IMR-90 (cell line): ENCODE measurements around the gene CPB2. TPM values are rescaled to one million over a fixed set of nuclear protein-coding genes. Genes with fewer than 3 reads are reported as not detected.

Experiments used
- ATAC-seq: fragments of 200-7000 bp; cut with Tn5 transposase; 2 replicates; pipeline ENCODE4 v1.9.1; 2020; ENCODE audit warnings: low read depth, mild to moderate bottlenecking, moderate library complexity
- BruUV-seq: library from RNA; stranded (reverse); fragments of 400-500 nt; replicated peaks from 2 replicates; lab custom pipeline; 2021; lab: Mats Ljungman, UMichigan
- CTCF ChIA-PET: fragments of 300-600 bp; formaldehyde crosslinking; extraction: SDS; loops from one replicate; lab custom pipeline; 2021; ENCODE audit warnings: antibody characterized with exemption; lab: Yijun Ruan, JAX
- POLR2A ChIA-PET: fragments of 300-600 bp; sonication (Branson Sonifier 250); formaldehyde crosslinking; loops from one replicate; lab custom pipeline; 2022; ENCODE audit warnings: antibody characterized with exemption; ENCODE audit not compliant: unreplicated experiment; lab: Charles Lee
- DNase-seq: peaks from one replicate; pipeline ENCODE4 v3.0.0; 2013
- H2AFZ ChIP-seq: replicated peaks from 2 replicates; pipeline ENCODE3; 2013; ENCODE audit warnings: low read length, mild to moderate bottlenecking; ENCODE audit not compliant: poor library complexity
- H2AK5ac ChIP-seq: 2 replicates; pipeline ENCODE4 v1.6.1; 2013; ENCODE audit warnings: low read depth, low read length, inconsistent platforms
- H2AK9ac ChIP-seq: replicated peaks from 2 replicates; pipeline ENCODE3; 2013; ENCODE audit warnings: mild to moderate bottlenecking, low read depth, low read length, moderate library complexity; ENCODE audit not compliant: poor library complexity
- H2BK120ac ChIP-seq: 2 replicates; pipeline ENCODE4 v1.6.1; 2013; ENCODE audit warnings: low read depth, low read length, inconsistent platforms
- H2BK15ac ChIP-seq: 3 replicates; pipeline ENCODE4 v1.6.1; 2013; ENCODE audit warnings: low read depth, low read length, inconsistent platforms
- H2BK20ac ChIP-seq: 2 replicates; pipeline ENCODE4 v1.6.1; 2013; ENCODE audit warnings: low read depth, mild to moderate bottlenecking, inconsistent platforms, low read length, moderate library complexity
- H2BK5ac ChIP-seq: 2 replicates; pipeline ENCODE4 v1.6.1; 2013; ENCODE audit warnings: mild to moderate bottlenecking, low read depth, low read length, inconsistent platforms; ENCODE audit not compliant: poor library complexity, severe bottlenecking
- H3K14ac ChIP-seq: replicated peaks from 2 replicates; pipeline ENCODE4 v1.6.1; 2013; ENCODE audit warnings: low read depth, low read length, inconsistent platforms
- H3K18ac ChIP-seq: 2 replicates; pipeline ENCODE4 v1.6.1; 2013; ENCODE audit warnings: low read depth, low read length, control low read depth
- H3K23ac ChIP-seq: 2 replicates; pipeline ENCODE4 v1.6.1; 2013; ENCODE audit warnings: low read depth, low read length, inconsistent platforms
- H3K27ac ChIP-seq: 2 replicates; pipeline ENCODE4 v1.5.1; 2013; ENCODE audit warnings: mild to moderate bottlenecking, control low read depth, low read length; ENCODE audit not compliant: insufficient read depth
- H3K27me3 ChIP-seq: 2 replicates; pipeline ENCODE4 v1.6.1; 2013; ENCODE audit warnings: low read length; ENCODE audit not compliant: control insufficient read depth, insufficient read depth
- H3K36me3 ChIP-seq: 2 replicates; pipeline ENCODE4 v1.6.1; 2013; ENCODE audit warnings: low read length, mixed read lengths; ENCODE audit not compliant: control insufficient read depth, insufficient read depth
- H3K4ac ChIP-seq: 2 replicates; pipeline ENCODE4 v1.6.1; 2013; ENCODE audit warnings: low read depth, low read length, inconsistent platforms
- H3K4me1 ChIP-seq: 2 replicates; pipeline ENCODE4 v1.6.1; 2013; ENCODE audit warnings: low read length, mixed read lengths; ENCODE audit not compliant: control insufficient read depth, insufficient read depth
- H3K4me2 ChIP-seq: 2 replicates; pipeline ENCODE4 v1.6.1; 2013; ENCODE audit warnings: low read depth, mild to moderate bottlenecking, control low read depth, low read length, moderate library complexity
- H3K4me3 ChIP-seq: 2 replicates; pipeline ENCODE4 v1.5.1; 2013; ENCODE audit warnings: low read depth, mild to moderate bottlenecking, control low read depth, low read length, moderate library complexity; ENCODE audit not compliant: insufficient read depth
- H3K56ac ChIP-seq: 2 replicates; pipeline ENCODE4 v1.6.1; 2013; ENCODE audit warnings: low read length, inconsistent platforms; ENCODE audit not compliant: insufficient read depth; ENCODE audit errors: extremely low read depth
- H3K79me1 ChIP-seq, 2 experiments: 2 replicates each; pipeline ENCODE4 v1.6.1; 2013; ENCODE audit warnings: low read length in 2 of 2, inconsistent platforms in 1 of 2, low read depth in 1 of 2
- H3K9ac ChIP-seq: 2 replicates; pipeline ENCODE4 v1.6.1; 2013; ENCODE audit warnings: low read depth, low read length, control low read depth
- H3K9me1 ChIP-seq: 2 replicates; pipeline ENCODE4 v1.6.1; 2013; ENCODE audit warnings: low read length, inconsistent platforms; ENCODE audit not compliant: insufficient read depth
- H3K9me3 ChIP-seq: 2 replicates; pipeline ENCODE4 v1.6.1; 2013; ENCODE audit warnings: low read length; ENCODE audit not compliant: control insufficient read depth, insufficient read depth
- H4K20me1 ChIP-seq: 2 replicates; pipeline ENCODE4 v1.6.1; 2013; ENCODE audit warnings: low read length, inconsistent platforms; ENCODE audit not compliant: insufficient read depth
- H4K5ac ChIP-seq: 2 replicates; pipeline ENCODE4 v1.6.1; 2013; ENCODE audit warnings: mild to moderate bottlenecking, low read depth, low read length, control low read depth
- H4K8ac ChIP-seq, 2 experiments: 2 replicates each; pipeline ENCODE4 v1.6.1; 2013; ENCODE audit warnings: low read depth in 2 of 2, low read length in 2 of 2, control low read depth in 1 of 2, inconsistent platforms in 1 of 2
- H4K91ac ChIP-seq: 2 replicates; pipeline ENCODE4 v1.6.1; 2013; ENCODE audit warnings: low read depth, low read length, inconsistent platforms; ENCODE audit not compliant: insufficient read depth
- BHLHE40 ChIP-seq: fragments of 150-350 bp; IDR thresholded peaks from 2 replicates; pipeline ENCODE4 v1.6.1; 2016; ENCODE audit warnings: mild to moderate bottlenecking, low read depth, low read length
- CEBPB ChIP-seq: IDR thresholded peaks from 2 replicates; pipeline ENCODE4 v1.6.1; 2012; ENCODE audit warnings: low read depth, low read length, improper control_type of control experiment
- CHD1 ChIP-seq: IDR thresholded peaks from 2 replicates; pipeline ENCODE4 v1.6.1; 2012; ENCODE audit warnings: low read depth, low read length, improper control_type of control experiment
- FOS ChIP-seq: fragments of 150-350 bp; IDR thresholded peaks from 2 replicates; pipeline ENCODE4 v1.6.1; 2016; ENCODE audit warnings: low read depth, low read length
- MAFK ChIP-seq: IDR thresholded peaks from 2 replicates; pipeline ENCODE4 v1.6.1; 2012; ENCODE audit warnings: low read depth, low read length, improper control_type of control experiment
- MAZ ChIP-seq: IDR thresholded peaks from 2 replicates; pipeline ENCODE4 v1.6.1; 2012; ENCODE audit warnings: low read depth, mild to moderate bottlenecking, low read length, improper control_type of control experiment, moderate library complexity, borderline replicate concordance
- MXI1 ChIP-seq: IDR thresholded peaks from 2 replicates; pipeline ENCODE4 v1.6.1; 2012; ENCODE audit warnings: low read depth, mild to moderate bottlenecking, low read length, moderate library complexity, borderline replicate concordance
- NFE2L2 ChIP-seq: fragments of 150-350 bp; IDR thresholded peaks from 2 replicates; pipeline ENCODE4 v1.6.1; 2016; ENCODE audit warnings: low read depth, mild to moderate bottlenecking, low read length
- POLR2A ChIP-seq: IDR thresholded peaks from 2 replicates; pipeline ENCODE4 v1.6.1; 2012; ENCODE audit warnings: mild to moderate bottlenecking, low read depth, low read length
- RAD21 ChIP-seq: IDR thresholded peaks from 2 replicates; pipeline ENCODE4 v1.6.1; 2012; ENCODE audit warnings: low read length, improper control_type of control experiment
- RCOR1 ChIP-seq: IDR thresholded peaks from 2 replicates; pipeline ENCODE4 v1.6.1; 2012; ENCODE audit warnings: mild to moderate bottlenecking, low read length, improper control_type of control experiment; ENCODE audit not compliant: insufficient replicate concordance
- RFX5 ChIP-seq: IDR thresholded peaks from 2 replicates; pipeline ENCODE4 v1.8.0; 2012; ENCODE audit warnings: low read depth, mild to moderate bottlenecking, low read length, moderate library complexity
- SMC3 ChIP-seq: fragments of 150-350 bp; IDR thresholded peaks from 2 replicates; pipeline ENCODE4 v1.6.1; 2016; ENCODE audit warnings: low read depth, mild to moderate bottlenecking, antibody characterized with exemption, low read length, moderate library complexity
- WGBS, 2 experiments: methylation state at CpG; one replicate each; pipeline versions ENCODE4 v1.1.5 to v1.1.7; 2013; ENCODE audit warnings: missing lambda C conversion rate in 2 of 2; ENCODE audit not compliant: insufficient read length in 1 of 2; ENCODE audit errors: extremely low coverage in 2 of 2; 5-methylcytosine and 5-hydroxymethylcytosine counted together
- dilution Hi-C: fragments of 300-500 bp; cut with HindIII; formaldehyde crosslinking; loops from one replicate; pipeline ENCODE4 v1.14.3; 2018; ENCODE audit warnings: low sequenced_read_pairs; ENCODE audit not compliant: unreplicated experiment
- in situ Hi-C: fragments of 300-500 bp; cut with MboI; formaldehyde crosslinking; loops from 3 replicates; pipeline ENCODE4 v1.14.3; 2019; ENCODE audit warnings: low sequenced_read_pairs, inconsistent platforms, mixed read lengths
- intact Hi-C: fragments of 100-400 bp; cut with micrococcal nuclease; formaldehyde crosslinking; loops from 2 replicates; pipeline ENCODE4 v1.10.0; 2022
- polyA plus RNA-seq, 3 experiments: library from polyadenylated mRNA; depleted of rRNA; stranded (reverse); fragments of >200 nt; gene quantifications; 2 replicates each; pipeline ENCODE4 v1.2.3, GENCODE V29; 2012; ENCODE audit warnings: low replicate concordance in 1 of 3
- total RNA-seq: library from RNA; depleted of rRNA; stranded (reverse); fragments of >200 nt; gene quantifications from 2 replicates; pipeline ENCODE4 v1.2.3, GENCODE V29; 2012
- TF ChIP-seq, protein P1 (sequence below): fragments of 150-350 bp; IDR thresholded peaks from 2 replicates; pipeline ENCODE4 v1.6.1; 2017; ENCODE audit warnings: mild to moderate bottlenecking, antibody characterized with exemption, low read length, low read depth
- TF ChIP-seq, protein P2 (sequence below): fragments of 150-350 bp; IDR thresholded peaks from 2 replicates; pipeline ENCODE4 v1.6.1; 2016; ENCODE audit warnings: low read depth, mild to moderate bottlenecking, low read length, moderate library complexity, borderline replicate concordance
- TF ChIP-seq, protein P3 (sequence below): conservative IDR thresholded peaks from 2 replicates; pipeline ENCODE4 v1.5.1; 2012; ENCODE audit warnings: mild to moderate bottlenecking, low read depth, low read length, improper control_type of control experiment

The CPB2 gene
- total and polyA plus RNA-seq, 2 of the 4 experiments (the other 2 are of a cell fraction) = not detected

DNA sequence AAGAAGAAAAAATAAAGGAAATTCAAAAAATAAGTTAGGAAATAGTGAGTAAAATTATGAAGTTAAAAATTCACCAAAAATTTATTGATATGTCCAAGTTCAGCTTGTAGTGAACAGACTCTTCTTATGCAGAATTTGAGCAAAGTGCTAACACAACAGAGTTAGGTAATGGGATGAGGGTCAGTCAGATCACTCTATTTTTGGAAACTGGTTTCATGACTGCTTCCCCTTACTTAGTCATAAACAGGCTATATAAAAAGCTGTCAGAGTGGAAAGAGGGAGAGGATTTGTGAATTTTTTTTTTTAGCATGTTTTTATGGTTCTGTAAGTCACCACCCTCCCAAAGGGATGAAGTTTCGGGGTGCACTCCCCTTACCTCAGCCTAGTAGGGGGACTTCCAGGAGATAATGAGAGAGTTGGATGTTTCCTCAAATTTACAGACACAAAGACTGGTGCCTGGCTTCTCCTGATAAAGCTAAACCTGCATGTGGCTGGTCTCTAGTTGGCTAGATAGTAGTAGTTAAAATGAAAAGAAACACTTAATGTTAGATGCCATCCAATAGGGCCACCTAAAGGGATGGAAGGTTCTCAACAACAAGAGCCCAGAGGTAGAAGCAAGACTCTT, 4.5 kb downstream of the CPB2 start:
- POLR2A ChIA-PET = no interaction called here
- Histone ChIP-seq H3K4me2 (no peak overlapping the region), H3K9ac (no peak overlapping the region), H3K9me3 (no peaks in the 10 kb centered on the region), H4K5ac (no peak overlapping the region), H2BK20ac (no peak overlapping the region), H3K9me1 (no peaks in the 10 kb centered on the region), H2AK5ac (no peak overlapping the region), H3K4me3 (no peak overlapping the region), H3K23ac (no peak overlapping the region), H3K4me1 (no peaks in the 10 kb centered on the region), H4K8ac (no peak overlapping the region), H3K27me3 (0 out of 2 replicates have a peak, but pooled peaks cover 3% of the 10 kb centered on the region), H3K27ac (no peak overlapping the region), H2BK5ac (no peak overlapping the region), H4K91ac (no peak overlapping the region), H3K79me1 (no peaks in the 10 kb centered on the region), H2BK120ac (no peak overlapping the region), H2AK9ac (no peak overlapping the region), H3K14ac (no peak overlapping the region), H3K36me3 (no peaks in the 10 kb centered on the region), H3K4ac (no peak overlapping the region), H4K20me1 (no peaks in the 10 kb centered on the region), H3K18ac (no peak overlapping the region), H2BK15ac (no peak overlapping the region), H2AFZ (no peak overlapping the region), H3K56ac (no peak overlapping the region)
- in situ Hi-C loops = no loop called here
- DNase-seq (no peak), ATAC-seq (no peak)
- dilution Hi-C loops = no loop called here
- BruUV-seq = no TSS peak
- CTCF ChIA-PET = no interaction called here
- no CpG with 5 or more reads among the region's 1 CpG for WGBS, 2 experiments
- TF ChIP-seq RAD21 = no peak
- TF ChIP-seq FOS = no peak
- TF ChIP-seq MAZ = no peak
- TF ChIP-seq NFE2L2 = no peak
- no peak for TF ChIP-seq CEBPB
- no peak for TF ChIP-seq POLR2A
- TF ChIP-seq MXI1 = no peak
- no peak for TF ChIP-seq CHD1
- TF ChIP-seq BHLHE40 = no peak
- TF ChIP-seq, protein P1, sequence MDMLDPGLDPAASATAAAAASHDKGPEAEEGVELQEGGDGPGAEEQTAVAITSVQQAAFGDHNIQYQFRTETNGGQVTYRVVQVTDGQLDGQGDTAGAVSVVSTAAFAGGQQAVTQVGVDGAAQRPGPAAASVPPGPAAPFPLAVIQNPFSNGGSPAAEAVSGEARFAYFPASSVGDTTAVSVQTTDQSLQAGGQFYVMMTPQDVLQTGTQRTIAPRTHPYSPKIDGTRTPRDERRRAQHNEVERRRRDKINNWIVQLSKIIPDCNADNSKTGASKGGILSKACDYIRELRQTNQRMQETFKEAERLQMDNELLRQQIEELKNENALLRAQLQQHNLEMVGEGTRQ = no peak
- TF ChIP-seq, protein P2, sequence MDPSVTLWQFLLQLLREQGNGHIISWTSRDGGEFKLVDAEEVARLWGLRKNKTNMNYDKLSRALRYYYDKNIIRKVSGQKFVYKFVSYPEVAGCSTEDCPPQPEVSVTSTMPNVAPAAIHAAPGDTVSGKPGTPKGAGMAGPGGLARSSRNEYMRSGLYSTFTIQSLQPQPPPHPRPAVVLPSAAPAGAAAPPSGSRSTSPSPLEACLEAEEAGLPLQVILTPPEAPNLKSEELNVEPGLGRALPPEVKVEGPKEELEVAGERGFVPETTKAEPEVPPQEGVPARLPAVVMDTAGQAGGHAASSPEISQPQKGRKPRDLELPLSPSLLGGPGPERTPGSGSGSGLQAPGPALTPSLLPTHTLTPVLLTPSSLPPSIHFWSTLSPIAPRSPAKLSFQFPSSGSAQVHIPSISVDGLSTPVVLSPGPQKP = no peak
- TF ChIP-seq SMC3 = no peak
- TF ChIP-seq, protein P3, sequence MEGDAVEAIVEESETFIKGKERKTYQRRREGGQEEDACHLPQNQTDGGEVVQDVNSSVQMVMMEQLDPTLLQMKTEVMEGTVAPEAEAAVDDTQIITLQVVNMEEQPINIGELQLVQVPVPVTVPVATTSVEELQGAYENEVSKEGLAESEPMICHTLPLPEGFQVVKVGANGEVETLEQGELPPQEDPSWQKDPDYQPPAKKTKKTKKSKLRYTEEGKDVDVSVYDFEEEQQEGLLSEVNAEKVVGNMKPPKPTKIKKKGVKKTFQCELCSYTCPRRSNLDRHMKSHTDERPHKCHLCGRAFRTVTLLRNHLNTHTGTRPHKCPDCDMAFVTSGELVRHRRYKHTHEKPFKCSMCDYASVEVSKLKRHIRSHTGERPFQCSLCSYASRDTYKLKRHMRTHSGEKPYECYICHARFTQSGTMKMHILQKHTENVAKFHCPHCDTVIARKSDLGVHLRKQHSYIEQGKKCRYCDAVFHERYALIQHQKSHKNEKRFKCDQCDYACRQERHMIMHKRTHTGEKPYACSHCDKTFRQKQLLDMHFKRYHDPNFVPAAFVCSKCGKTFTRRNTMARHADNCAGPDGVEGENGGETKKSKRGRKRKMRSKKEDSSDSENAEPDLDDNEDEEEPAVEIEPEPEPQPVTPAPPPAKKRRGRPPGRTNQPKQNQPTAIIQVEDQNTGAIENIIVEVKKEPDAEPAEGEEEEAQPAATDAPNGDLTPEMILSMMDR = no peak
- TF ChIP-seq MAFK = no peak
- no peak for TF ChIP-seq RFX5
- no peak for TF ChIP-seq RCOR1
- intact Hi-C loops = no loop called here
